ENCODE results near the gene VSNL1.
A peak's percentile ranks its signal among the peaks of the same experiment; 100 is the strongest.

The VSNL1 gene

GRCh38 chr2:17591846-17592245 is 51.4 kb downstream of the VSNL1 start:
- no peak for DNase-seq
- Histone ChIP-seq H3K4me2 (ENCODE audit: low read length, poor library complexity, severe bottlenecking) (no peak overlapping the region), H2AK5ac (ENCODE audit: low read length, severe bottlenecking) (no peak overlapping the region)

DNA sequence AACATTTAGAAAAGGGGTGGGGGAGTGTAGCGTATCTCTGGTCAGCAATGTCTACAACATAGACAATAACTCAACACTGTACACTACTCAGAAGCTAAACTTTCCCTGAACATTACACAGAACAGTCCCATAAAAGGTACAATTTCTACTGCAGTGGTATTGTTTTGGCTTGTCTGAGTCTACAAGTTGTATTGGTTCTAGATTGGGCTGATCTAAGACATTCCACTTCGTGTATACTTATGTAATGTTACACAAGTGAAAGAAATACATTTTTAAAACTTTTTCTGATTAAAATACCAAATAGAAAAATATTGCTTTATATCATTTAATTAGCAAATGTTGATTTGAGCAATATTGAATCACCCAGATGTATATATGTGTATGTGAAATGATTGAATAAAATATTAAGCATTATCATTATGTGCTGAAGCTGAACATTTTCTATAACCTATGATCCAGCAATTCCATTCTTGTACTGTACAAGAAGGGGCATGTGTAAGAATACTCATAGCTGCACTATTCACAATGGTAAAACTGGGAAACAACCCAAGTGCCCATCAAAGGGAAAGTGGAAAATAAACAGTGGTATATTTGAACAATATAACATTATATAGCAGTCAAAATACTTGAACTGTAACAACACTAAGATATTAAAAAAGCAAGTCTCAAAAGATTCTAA is 52.4 kb downstream of the VSNL1 start:
- Histone ChIP-seq H3K9ac (ENCODE audit: low read length) (no peak overlapping the region), H2BK15ac (ENCODE audit: low read depth, poor library complexity, severe bottlenecking) (no peak overlapping the region), H3K27ac (ENCODE audit: low read length, poor library complexity, severe bottlenecking) (no peak overlapping the region), H2BK12ac (ENCODE audit: low read length in 2 of 2) (no peak overlapping the region), H3K4me2 (ENCODE audit: low read length, poor library complexity, severe bottlenecking) (no peak overlapping the region), H3K18ac (ENCODE audit: low read depth in 1 of 2, low read length in 2 of 2) (no peak overlapping the region), H3K4ac (ENCODE audit: low read depth in 1 of 2, low read length in 2 of 2) (no peak overlapping the region), H4K8ac (ENCODE audit: low read length) (no peak overlapping the region), H3K9me3 (ENCODE audit: control insufficient read depth, low read length) (no peaks in the 10 kb centered on the region), H3K14ac (ENCODE audit: low read length in 2 of 2) (no peak overlapping the region), H4K91ac (ENCODE audit: low read length) (no peak overlapping the region), H3K27me3 (ENCODE audit: control insufficient read depth in 1 of 2, insufficient read depth in 1 of 2, low read length in 2 of 2) (no peaks in the 10 kb centered on the region), H2AK5ac (ENCODE audit: low read length, severe bottlenecking) (no peak overlapping the region), H3K23ac (ENCODE audit: low read length in 2 of 2) (no peak overlapping the region), H2BK120ac (ENCODE audit: low read depth, low read length) (no peak overlapping the region), H2BK5ac (ENCODE audit: low read depth, low read length, poor library complexity, severe bottlenecking) (no peak overlapping the region), H3K4me1 (ENCODE audit: control insufficient read depth, insufficient read depth, low read depth, low read length) (peaks cover 5% of the 10 kb centered on the region), H3K4me3 (ENCODE audit: insufficient read depth in 1 of 2, low read depth in 1 of 2, low read length in 2 of 2) (no peak overlapping the region), H3K36me3 (ENCODE audit: control insufficient read depth in 1 of 2, insufficient read depth in 2 of 2, low read depth in 1 of 2, low read length in 2 of 2) (no peaks in the 10 kb centered on the region), H2AFZ (ENCODE audit: low read depth, low read length) (no peak overlapping the region), H3K79me1 (replicated peaks; ENCODE audit: low read length, poor library complexity, severe bottlenecking) (no peaks in the 10 kb centered on the region)
- no CpG with 5 or more reads among the region's 2 CpGs for WGBS
- DNase-seq, result no peak

More at GRCh38 chr2:17591846-17592245, 51.4 kb downstream of the VSNL1 start:
- H2BK12ac ChIP-seq (ENCODE audit: low read length in 2 of 2), result no peak overlapping the region
- no peak overlapping the region for H2AFZ ChIP-seq (ENCODE audit: low read depth, low read length)
- no peaks in the 10 kb centered on the region for H3K27me3 ChIP-seq (ENCODE audit: control insufficient read depth in 1 of 2, insufficient read depth in 1 of 2, low read length in 2 of 2)
- H3K36me3 ChIP-seq (ENCODE audit: control insufficient read depth in 1 of 2, insufficient read depth in 2 of 2, low read depth in 1 of 2, low read length in 2 of 2), result no peaks in the 10 kb centered on the region
- H3K27ac ChIP-seq (ENCODE audit: low read length, poor library complexity, severe bottlenecking), result no peak overlapping the region
- no peak overlapping the region for H3K14ac ChIP-seq (ENCODE audit: low read length in 2 of 2)
- no peak overlapping the region for H3K4ac ChIP-seq (ENCODE audit: low read depth in 1 of 2, low read length in 2 of 2)
- no peak overlapping the region for H2BK5ac ChIP-seq (ENCODE audit: low read depth, low read length, poor library complexity, severe bottlenecking)
- no peak overlapping the region for H3K9ac ChIP-seq (ENCODE audit: low read length)
- no peaks in the 10 kb centered on the region for H3K79me1 ChIP-seq (replicated peaks; ENCODE audit: low read length, poor library complexity, severe bottlenecking)
- no peak overlapping the region for H4K8ac ChIP-seq (ENCODE audit: low read length)
- no peaks in the 10 kb centered on the region for H3K9me3 ChIP-seq (ENCODE audit: control insufficient read depth, low read length)
- H3K4me1 ChIP-seq (ENCODE audit: control insufficient read depth, insufficient read depth, low read depth, low read length), result peaks cover 5% of the 10 kb centered on the region
- H2BK15ac ChIP-seq (ENCODE audit: low read depth, poor library complexity, severe bottlenecking), result no peak overlapping the region
- H4K91ac ChIP-seq (ENCODE audit: low read length), result no peak overlapping the region
- WGBS, result 90% methylated on average over 3 of the region's 3 CpGs
- H3K23ac ChIP-seq (ENCODE audit: low read length in 2 of 2), result no peak overlapping the region
- peak overlapping the region in 1 of 2 experiments; percentile 10 for H3K18ac ChIP-seq (ENCODE audit: low read depth in 1 of 2, low read length in 2 of 2)
- H2BK120ac ChIP-seq (ENCODE audit: low read depth, low read length), result no peak overlapping the region
- H3K4me3 ChIP-seq (ENCODE audit: insufficient read depth in 1 of 2, low read depth in 1 of 2, low read length in 2 of 2), result no peak overlapping the region

GRCh38 chr2:17593445-17593840 is 52.9 kb downstream of the VSNL1 start:
- DNase-seq, result no peak
- H4K91ac ChIP-seq (ENCODE audit: low read length), result no peak overlapping the region
- no peak overlapping the region for H2BK15ac ChIP-seq (ENCODE audit: low read depth, poor library complexity, severe bottlenecking)
- no peak overlapping the region for H3K4me3 ChIP-seq (ENCODE audit: insufficient read depth in 1 of 2, low read depth in 1 of 2, low read length in 2 of 2)
- H2BK120ac ChIP-seq (ENCODE audit: low read depth, low read length), result no peak overlapping the region
- no peak overlapping the region for H3K14ac ChIP-seq (ENCODE audit: low read length in 2 of 2)
- H4K8ac ChIP-seq (ENCODE audit: low read length), result no peak overlapping the region
- no peak overlapping the region for H3K4me2 ChIP-seq (ENCODE audit: low read length, poor library complexity, severe bottlenecking)
- no peaks in the 10 kb centered on the region for H3K9me3 ChIP-seq (ENCODE audit: control insufficient read depth, low read length)
- H2AFZ ChIP-seq (ENCODE audit: low read depth, low read length), result no peak overlapping the region
- H3K79me1 ChIP-seq (replicated peaks; ENCODE audit: low read length, poor library complexity, severe bottlenecking), result no peaks in the 10 kb centered on the region
- no peaks in the 10 kb centered on the region for H3K27me3 ChIP-seq (ENCODE audit: control insufficient read depth in 1 of 2, insufficient read depth in 1 of 2, low read length in 2 of 2)
- H2BK12ac ChIP-seq (ENCODE audit: low read length in 2 of 2), result no peak overlapping the region
- 86% methylated on average over 1 of the region's 2 CpGs for WGBS
- no peak overlapping the region for H3K9ac ChIP-seq (ENCODE audit: low read length)
- no peaks in the 10 kb centered on the region for H3K36me3 ChIP-seq (ENCODE audit: control insufficient read depth in 1 of 2, insufficient read depth in 2 of 2, low read depth in 1 of 2, low read length in 2 of 2)
- no peak overlapping the region for H3K4ac ChIP-seq (ENCODE audit: low read depth in 1 of 2, low read length in 2 of 2)
- H2BK5ac ChIP-seq (ENCODE audit: low read depth, low read length, poor library complexity, severe bottlenecking), result no peak overlapping the region
- H3K4me1 ChIP-seq (ENCODE audit: control insufficient read depth, insufficient read depth, low read depth, low read length), result peaks cover 5% of the 10 kb centered on the region
- H2AK5ac ChIP-seq (ENCODE audit: low read length, severe bottlenecking), result no peak overlapping the region
- H3K23ac ChIP-seq (ENCODE audit: low read length in 2 of 2), result no peak overlapping the region
- no peak overlapping the region for H3K27ac ChIP-seq (ENCODE audit: low read length, poor library complexity, severe bottlenecking)
- H3K18ac ChIP-seq (ENCODE audit: low read depth in 1 of 2, low read length in 2 of 2), result no peak overlapping the region

DNA sequence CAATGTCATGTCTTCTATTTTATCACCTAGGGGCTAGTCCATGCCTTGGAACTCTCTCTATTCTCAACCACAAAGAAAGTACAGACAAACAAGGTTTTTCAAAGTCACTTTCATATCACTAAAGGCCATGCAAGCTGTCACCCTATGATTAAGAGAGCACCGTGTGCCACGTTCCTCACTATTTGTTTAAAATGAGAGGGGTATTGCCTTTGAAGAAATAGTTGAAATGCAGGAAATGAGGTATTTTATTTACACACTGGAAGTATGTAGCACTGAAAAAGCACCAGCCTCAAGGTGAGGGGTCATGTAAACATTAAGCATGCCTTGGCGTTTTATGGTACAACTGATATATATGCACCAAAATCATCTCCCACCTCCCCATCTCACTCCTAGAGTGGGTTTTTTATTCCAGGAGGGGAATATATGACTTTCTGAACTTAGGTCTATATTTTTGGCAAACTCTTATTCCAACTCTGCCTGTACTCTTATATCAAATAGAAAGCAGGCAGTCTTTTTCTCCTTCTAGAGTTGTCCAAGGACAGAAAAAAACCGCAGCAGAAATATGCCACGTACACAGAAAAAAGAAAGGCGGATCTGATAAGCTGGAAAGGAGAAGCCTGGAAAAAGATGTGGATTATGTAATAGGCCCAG is 53.5 kb downstream of the VSNL1 start:
- peak; percentile 49 for DNase-seq
- Histone ChIP-seq H2BK15ac (ENCODE audit: low read depth, poor library complexity, severe bottlenecking) (no peak overlapping the region), H3K27ac (ENCODE audit: low read length, poor library complexity, severe bottlenecking) (peak overlapping the region; percentile 26), H3K4me3 (ENCODE audit: insufficient read depth in 1 of 2, low read depth in 1 of 2, low read length in 2 of 2) (no peak overlapping the region), H2AFZ (ENCODE audit: low read depth, low read length) (peak overlapping the region; percentile 3), H4K91ac (ENCODE audit: low read length) (no peak overlapping the region), H3K27me3 (ENCODE audit: control insufficient read depth in 1 of 2, insufficient read depth in 1 of 2, low read length in 2 of 2) (no peaks in the 10 kb centered on the region), H2BK120ac (ENCODE audit: low read depth, low read length) (no peak overlapping the region), H3K4ac (ENCODE audit: low read depth in 1 of 2, low read length in 2 of 2) (no peak overlapping the region), H3K4me1 (ENCODE audit: control insufficient read depth, insufficient read depth, low read depth, low read length) (peaks cover 5% of the 10 kb centered on the region), H3K9me3 (ENCODE audit: control insufficient read depth, low read length) (no peaks in the 10 kb centered on the region), H3K14ac (ENCODE audit: low read length in 2 of 2) (no peak overlapping the region), H3K18ac (ENCODE audit: low read depth in 1 of 2, low read length in 2 of 2) (no peak overlapping the region), H2BK12ac (ENCODE audit: low read length in 2 of 2) (no peak overlapping the region), H2AK5ac (ENCODE audit: low read length, severe bottlenecking) (no peak overlapping the region), H4K8ac (ENCODE audit: low read length) (no peak overlapping the region), H3K36me3 (ENCODE audit: control insufficient read depth in 1 of 2, insufficient read depth in 2 of 2, low read depth in 1 of 2, low read length in 2 of 2) (no peaks in the 10 kb centered on the region), H3K9ac (ENCODE audit: low read length) (no peak overlapping the region), H2BK5ac (ENCODE audit: low read depth, low read length, poor library complexity, severe bottlenecking) (no peak overlapping the region), H3K4me2 (ENCODE audit: low read length, poor library complexity, severe bottlenecking) (peak overlapping the region; percentile 37), H3K23ac (ENCODE audit: low read length in 2 of 2) (no peak overlapping the region), H3K79me1 (replicated peaks; ENCODE audit: low read length, poor library complexity, severe bottlenecking) (no peaks in the 10 kb centered on the region)
- WGBS, result 50% methylated on average over 5 of the region's 6 CpGs

Data from mesenchymal stem cell (in vitro differentiated cells and primary cell).